Heart right ventricle (tissue), 16 donors: ENCODE measurements around the gene SAP30BP. TPM values are rescaled to one million over a fixed set of nuclear protein-coding genes. Genes with fewer than 3 reads are reported as not detected.
A peak's percentile ranks its signal among the peaks of the same experiment; 100 is the strongest.

Experiments used
- ATAC-seq, 8 donors: fragments of 200-7000 bp; cut with Tn5 transposase; one replicate each; pipeline ENCODE4 v1.9.1; 2020; ENCODE audit warnings: mild to moderate bottlenecking in 8 of 8, moderate library complexity in 8 of 8, moderate number of reproducible peaks in 1 of 8
- DNase-seq, 2 donors: peaks; one replicate each; pipeline ENCODE4 v3.0.0-alpha.2; 2020
- H3K27ac ChIP-seq, 10 donors: fragments of 200-600 bp; sonication (generic) in 2 of 10; one replicate each; pipeline versions ENCODE4 v1.5.0 to v1.8.0; 2020 to 2022; ENCODE audit warnings: mild to moderate bottlenecking in 3 of 10
- H3K27me3 ChIP-seq, 7 donors: fragments of 200-600 bp; one replicate each; pipeline ENCODE4 v1.8.0; 2021 to 2022; ENCODE audit warnings: mild to moderate bottlenecking in 2 of 7
- H3K36me3 ChIP-seq, 9 donors: fragments of 200-600 bp; sonication (generic) in 1 of 9; one replicate each; pipeline versions ENCODE4 v1.5.0 to v1.8.0; 2020 to 2022; ENCODE audit warnings: mild to moderate bottlenecking in 2 of 9
- H3K4me1 ChIP-seq, 9 donors: fragments of 200-600 bp; sonication (generic) in 1 of 9; one replicate each; pipeline versions ENCODE4 v1.5.0 to v1.8.0; 2020 to 2022; ENCODE audit warnings: mild to moderate bottlenecking in 4 of 9
- H3K4me3 ChIP-seq, 10 donors: fragments of 200-600 bp; sonication (generic) in 2 of 10; one replicate each; pipeline versions ENCODE4 v1.5.0 to v1.8.0; 2020 to 2022; ENCODE audit warnings: mild to moderate bottlenecking in 7 of 10, moderate library complexity in 2 of 10
- H3K9me3 ChIP-seq, 11 donors: fragments of 200-600 bp in 10 of 11; sonication (generic) in 2 of 11; one replicate each; pipeline versions ENCODE4 v1.5.0 to v1.8.0; 2013 to 2022; ENCODE audit warnings: mild to moderate bottlenecking in 2 of 11, control low read depth in 1 of 11, moderate library complexity in 1 of 11
- CTCF ChIP-seq, 9 donors: fragments of 200-600 bp; sonication (generic) in 2 of 9; IDR thresholded peaks; one replicate each; pipeline versions ENCODE4 v1.5.0 to v1.8.0; 2021 to 2022; ENCODE audit warnings: antibody characterized with exemption in 9 of 9, mild to moderate bottlenecking in 5 of 9, moderate library complexity in 1 of 9
- WGBS, 2 donors: extraction: QIAGEN DNeasy Blood & Tissue Kit; methylation state at CpG; one replicate each; pipeline ENCODE4 v1.1.7; 2013; ENCODE audit warnings: inconsistent platforms in 1 of 2; 5-methylcytosine and 5-hydroxymethylcytosine counted together
- intact Hi-C, 10 donors: fragments of 100-400 bp; cut with DNase I; formaldehyde crosslinking; loops; one replicate each; pipeline versions ENCODE4 v1.11.1 to v1.14.2; 2022
- polyA plus RNA-seq, 2 donors: library from polyadenylated mRNA; stranded (reverse); fragments of 200-250 nt; gene quantifications; one replicate each; pipeline ENCODE4 v1.2.3, GENCODE V29; 2013
- total RNA-seq, 10 donors: library from RNA; stranded (reverse); fragmentation: NEBNext Ultra II Directional in 3 of 10; extraction: Animal tissue kit (Norgen Biotek cat#: 25700) in 3 of 10; gene quantifications; one replicate each; pipeline versions ENCODE4 v1.2.1 to v1.2.4, GENCODE V29; 2021 to 2023
- donor health status: Arrhythmogenic right ventricular cardiomyopathy.
- donor health status: ischemic (EF 13 %, LVEDD 7.1; RV severe dilation, severe dysfunction).
- donor health status: healthy with polysubstance abuse.
- donor health status: DM: no; HTN: yes; CAD: no.
- donor health status: DM: no; HTN: no; CAD: no.
- donor health status: ischemic (EF 25% LVEDD 6.9; RV normal size, moderate dysfunction).
- donor health status: ischemic (EF 25% LVEDD 5.7; RV mildly dilated, moderate dysfunction).
- donor health status: healthy.
- donor health status: DM: yes; HTN: yes; CAD: no.
- donor health status: Ischemic cardiomyopathy.
- donor health status: ischemic (EF 35%, LVEDD 5.7; RV mildly dilated, moderate dysfunction).
- donor health status: nonischemic (EF 11% LVEDD 7.7; RV severe dilation, severe dysfunction).
- donor health status: DM: yes; HTN: yes; CAD: no.
- donor health status: PGD.
- donor health status: ischemic (EF 29% LVEDD 5.4; RV normal size, mild dysfunction).
- donor health status: nonischemic (EF 23%, LVEDD 6.1; RV moderate dilation, normal function).

The SAP30BP gene
- total and polyA plus RNA-seq, 12 donors: 41.7 to 115 (median 56.0) TPM

DNA sequence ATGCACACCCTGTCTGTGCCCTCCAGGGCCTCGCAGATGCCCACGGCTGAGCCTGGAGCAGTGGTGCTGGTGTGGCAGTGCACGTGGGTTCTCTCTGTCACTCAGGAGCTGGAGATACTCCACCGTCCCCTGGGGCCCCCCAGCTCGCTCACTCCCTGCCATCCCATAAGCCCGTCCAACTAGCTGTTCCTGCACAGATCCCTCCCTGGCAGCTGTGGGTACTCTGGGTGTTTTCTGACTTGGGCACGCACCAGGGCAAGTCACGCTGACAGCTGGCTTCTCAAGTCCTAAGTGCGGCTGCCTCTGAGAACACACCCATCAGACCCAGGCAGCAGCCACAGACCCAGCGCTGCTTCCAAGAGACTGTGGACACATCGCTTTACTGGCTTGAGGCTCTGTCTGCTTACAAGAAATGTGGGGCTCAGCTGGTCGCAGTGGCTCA, 28.7 kb downstream of the SAP30BP start:
- intact Hi-C loops: loop anchor here in 1 of 10 donors (10.0 kb wide), 1 partner anchor 61 kb away; the partner anchor contains the start of gene SMIM5
- peak; percentile 54 to 60 for DNase-seq
- Histone ChIP-seq H3K4me3 (no peak overlapping the region), H3K9me3 (no peaks in the 10 kb centered on the region), H3K27me3 (no peaks in the 10 kb centered on the region), H3K4me1 (peaks cover 24 to 98% (median 73%) of the 10 kb centered on the region in 9 donors), H3K27ac (peak overlapping the region in 9 of 10 donors; percentile 38 to 97 (median 83)), H3K36me3 (peaks cover 0 to 94% (median 9%) of the 10 kb centered on the region in 9 donors)
- TF ChIP-seq CTCF (IDR thresholded peaks at IDR 0.05): no peak
- ATAC-seq: peak; percentile 20 to 70 (median 43)
- 56 to 65% methylated on average over 12 of the region's 12 CpGs for WGBS, 2 donors

DNA sequence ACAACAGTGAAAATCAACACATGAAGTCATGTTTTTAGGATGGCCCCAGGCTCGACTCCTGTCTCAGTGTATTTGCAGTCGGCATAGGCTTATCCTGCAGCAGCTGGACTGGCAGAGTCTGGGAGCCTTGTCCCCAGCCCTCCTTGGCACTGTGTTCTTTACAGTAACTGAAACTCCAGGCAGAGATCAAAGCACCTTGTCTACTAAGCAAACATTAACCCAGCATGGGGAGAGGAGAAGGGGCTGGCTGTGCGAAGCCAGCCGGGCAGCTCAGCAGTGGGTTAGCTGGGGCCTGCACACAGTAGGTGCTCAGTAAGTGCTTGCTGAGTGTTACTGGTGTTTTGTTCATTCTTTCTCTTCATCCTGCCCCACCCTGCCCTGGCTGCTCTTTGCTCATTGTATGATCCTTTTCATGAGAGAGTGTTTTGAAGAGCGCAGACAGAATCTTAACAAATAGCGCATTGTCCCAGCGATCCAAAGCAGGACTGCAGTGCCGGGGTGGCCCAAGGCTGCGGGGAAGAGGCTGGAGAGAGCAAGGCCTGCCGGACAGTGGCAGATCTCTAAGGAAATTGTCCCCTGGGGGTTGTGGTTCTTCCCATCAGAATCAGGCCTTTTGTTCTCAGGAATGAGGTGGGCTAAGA, 30.6 kb downstream of the SAP30BP start:
- no peak overlapping the region for H3K4me3 ChIP-seq
- no peak for DNase-seq
- ATAC-seq: peak in 1 of 8 donors; percentile 21
- H3K9me3 ChIP-seq: no peaks in the 10 kb centered on the region
- H3K36me3 ChIP-seq: peaks cover 0 to 95% (median 15%) of the 10 kb centered on the region in 9 donors
- intact Hi-C loops: loop anchor here in 2 of 10 donors (1.0 to 10.0 kb wide), 2 partner anchors 11 to 63 kb away; partner anchors contain the start of gene SMIM5 (in 1 of the 2)
- H3K4me1 ChIP-seq: peaks cover 20 to 94% (median 67%) of the 10 kb centered on the region in 9 donors
- WGBS, 2 donors: 62 to 65% methylated on average over 10 of the region's 10 CpGs
- peak overlapping the region; percentile 35 to 92 (median 70) for H3K27ac ChIP-seq
- no peak for TF ChIP-seq CTCF (IDR thresholded peaks at IDR 0.05)
- no peaks in the 10 kb centered on the region for H3K27me3 ChIP-seq

DNA sequence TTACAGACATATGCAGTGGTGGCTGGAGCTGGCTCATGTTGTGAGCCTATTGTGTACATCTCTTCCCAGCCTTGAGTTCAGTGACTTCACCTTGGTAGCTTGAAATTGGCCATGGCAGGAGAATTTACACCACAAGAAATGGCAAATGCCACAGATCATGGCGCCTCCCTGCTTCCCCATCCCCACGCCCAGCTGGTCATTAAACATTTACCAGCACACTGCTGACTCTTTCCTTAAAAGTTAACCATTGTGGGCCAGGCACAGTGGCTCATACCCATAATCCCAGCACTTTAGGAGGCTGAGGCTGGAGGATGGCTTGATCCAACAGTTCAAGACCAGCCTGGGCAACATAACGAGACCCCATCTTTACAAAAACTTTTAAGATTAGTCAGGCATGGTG, 31.5 kb downstream of the SAP30BP start:
- peaks cover 20 to 85% (median 59%) of the 10 kb centered on the region in 9 donors for H3K4me1 ChIP-seq
- peaks cover 0 to 95% (median 24%) of the 10 kb centered on the region in 9 donors for H3K36me3 ChIP-seq
- H3K27me3 ChIP-seq: no peaks in the 10 kb centered on the region
- no peaks in the 10 kb centered on the region for H3K9me3 ChIP-seq
- intact Hi-C loops: loop anchor here in 2 of 10 donors (1.0 to 10.0 kb wide), 2 partner anchors 10 to 64 kb away; partner anchors contain the start of gene SMIM5 (in 1 of the 2)
- no peak for TF ChIP-seq CTCF (IDR thresholded peaks at IDR 0.05)
- H3K4me3 ChIP-seq: no peak overlapping the region
- WGBS, 2 donors: 89 to 98% methylated on average over 3 of the region's 3 CpGs
- H3K27ac ChIP-seq: peak overlapping the region in 8 of 10 donors; percentile 67 to 80 (median 74)
- ATAC-seq (no peak), DNase-seq (no peak)

GRCh38 chr17:75701288-75701687, 34.1 kb downstream of the SAP30BP start:
- intact Hi-C loops: no loop called here
- peak overlapping the region in 9 of 10 donors; percentile 44 to 80 (median 72) for H3K27ac ChIP-seq
- 81 to 83% methylated on average over 10 of the region's 10 CpGs for WGBS, 2 donors
- no peak for TF ChIP-seq CTCF (IDR thresholded peaks at IDR 0.05)
- peaks cover 0 to 98% (median 47%) of the 10 kb centered on the region in 9 donors for H3K36me3 ChIP-seq
- peaks cover 10 to 70% (median 48%) of the 10 kb centered on the region in 9 donors for H3K4me1 ChIP-seq
- ATAC-seq (no peak), DNase-seq (no peak)
- no peaks in the 10 kb centered on the region for H3K9me3 ChIP-seq
- H3K4me3 ChIP-seq: no peak overlapping the region
- no peaks in the 10 kb centered on the region for H3K27me3 ChIP-seq
